DMS114 treated with DMSO at 0.1 percent for 48 hours (cell line): ENCODE measurements around the gene PSME4.
"Not testable (repeated sequence)": the region's sequence is repeated elsewhere in the genome, so short reads cannot be mapped to it uniquely, and the experiment has no call there.

Source experiments
- DNase-seq: peaks from one replicate; lab custom pipeline; 2025; ENCODE audit not compliant: unreplicated experiment; lab: John Stamatoyannopoulos, UW

PSME4 gene

GRCh38 chr2:53886406-53887280 lies 84.2 kb downstream of the PSME4 start:
- DNase-seq, result no peak

GRCh38 chr2:53884883-53885282 lies 85.9 kb downstream of the PSME4 start:
- no peak for DNase-seq

- no peak for DNase-seq
These were observed 88.8 kb downstream of the PSME4 start for GRCh38 chr2:53881986-53882385.

- DNase-seq, result no peak
These were observed 89.4 kb downstream of the PSME4 start for GRCh38 chr2:53881360-53881759.

- no peak for DNase-seq
These were observed 90.0 kb downstream of the PSME4 start for GRCh38 chr2:53880756-53881155.

GRCh38 chr2:53877556-53877955 lies 93.2 kb downstream of the PSME4 start:
- no peak for DNase-seq

GRCh38 chr2:53877112-53877511 lies 93.7 kb downstream of the PSME4 start:
- no peak for DNase-seq

GRCh38 chr2:53874401-53874950 lies 96.3 kb downstream of the PSME4 start:
- no peak for DNase-seq

- DNase-seq, result no peak
These were observed 103.0 kb downstream of the PSME4 start for GRCh38 chr2:53867773-53868172.

GRCh38 chr2:53867169-53867568 lies 103.6 kb downstream of the PSME4 start:
- no peak for DNase-seq

- no peak for DNase-seq
These were observed 104.8 kb downstream of the PSME4 start for GRCh38 chr2:53865962-53866361.

- no peak for DNase-seq
These were observed 105.5 kb downstream of the PSME4 start for GRCh38 chr2:53865264-53865663.

- DNase-seq, result no peak
These were observed 107.1 kb downstream of the PSME4 start for GRCh38 chr2:53863538-53864227.

- DNase-seq, result no peak
These were observed 109.0 kb downstream of the PSME4 start for GRCh38 chr2:53861824-53862223.

GRCh38 chr2:53859206-53860181 lies 111.3 kb downstream of the PSME4 start, which contains the start of gene GPR75:
TSS of gene GPR75 (minus strand) at chr2:53859967. CDS start at chr2:53854756, 5,211 bp downstream.
- no peak for DNase-seq

- no peak for DNase-seq
These were observed 114.5 kb downstream of the PSME4 start for GRCh38 chr2:53856272-53856671.

- DNase-seq, result no peak
These were observed 116.1 kb downstream of the PSME4 start for GRCh38 chr2:53854678-53855077.

- DNase-seq, result no peak
These were observed 118.3 kb downstream of the PSME4 start for GRCh38 chr2:53852532-53852931.

- not testable (repeated sequence) for DNase-seq
These were observed 119.6 kb downstream of the PSME4 start for GRCh38 chr2:53851052-53851757.

- no peak for DNase-seq
These were observed 122.7 kb downstream of the PSME4 start for GRCh38 chr2:53848062-53848461.
